Chondrocyte (in vitro differentiated cells): ENCODE measurements around the gene OSBPL2. TPM values are rescaled to one million over a fixed set of nuclear protein-coding genes. Genes with fewer than 3 reads are reported as not detected.

Source experiments
- DNase-seq: peaks from one replicate; pipeline ENCODE4 v3.0.0; 2021; ENCODE audit warnings: mixed read lengths, low spot score
- H3K27ac Mint-ChIP-seq: one replicate; pipeline ENCODE4 v1.8.0; 2021; ENCODE audit warnings: mild to moderate bottlenecking, moderate library complexity, mixed read lengths; ENCODE audit not compliant: unreplicated experiment
- H3K27me3 Mint-ChIP-seq: 2 replicates; pipeline ENCODE4 v1.8.0; 2021; ENCODE audit warnings: low read depth, mixed read lengths
- H3K36me3 Mint-ChIP-seq: 2 replicates; pipeline ENCODE4 v1.8.0; 2021; ENCODE audit warnings: low read depth, mixed read lengths
- H3K4me1 Mint-ChIP-seq: 2 replicates; pipeline ENCODE4 v1.8.0; 2021; ENCODE audit warnings: low read depth, mild to moderate bottlenecking, mixed read lengths
- H3K4me3 Mint-ChIP-seq: one replicate; pipeline ENCODE4 v1.8.0; 2021; ENCODE audit warnings: mild to moderate bottlenecking, moderate library complexity, mixed read lengths; ENCODE audit not compliant: unreplicated experiment
- H3K9me3 Mint-ChIP-seq: 2 replicates; pipeline ENCODE4 v1.8.0; 2021; ENCODE audit warnings: low read depth, mixed read lengths
- CTCF ChIP-seq: fragments of 200-600 bp; sonication (generic); IDR thresholded peaks from 2 replicates; pipeline ENCODE4 v1.5.0; 2021; ENCODE audit warnings: antibody characterized with exemption, mild to moderate bottlenecking, moderate library complexity
- total RNA-seq: library from RNA; stranded (reverse); gene quantifications from 3 replicates; pipeline ENCODE4 v1.2.1, GENCODE V29; 2021

Gene OSBPL2
- total RNA-seq, 1 donor from 2014 or later: 48.3 TPM

DNA sequence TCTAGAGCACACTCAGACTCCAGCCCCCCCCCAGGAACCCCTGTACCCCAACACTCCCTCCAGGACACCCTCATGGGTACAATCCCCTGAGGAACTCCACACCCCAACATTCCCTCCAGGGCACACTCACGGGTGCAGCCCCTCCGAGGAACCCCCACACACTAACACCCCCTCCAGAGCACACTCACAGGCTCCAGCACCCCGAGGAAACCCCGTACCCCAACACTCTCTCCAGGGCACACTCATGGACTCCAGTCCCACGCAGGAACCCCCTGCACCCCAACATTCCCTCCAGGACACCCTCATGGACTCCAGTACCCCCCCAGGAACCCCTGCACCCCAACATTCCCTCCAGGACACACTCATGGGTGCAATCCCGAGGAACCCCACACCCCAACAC lies 97.2 kb downstream of the OSBPL2 start:
- Mint-ChIP-seq H3K4me3 (no peak overlapping the region), H3K9me3 (no peaks in the 10 kb centered on the region), H3K27ac (no peak overlapping the region), H3K4me1 (no peaks in the 10 kb centered on the region), H3K27me3 (no peaks in the 10 kb centered on the region), H3K36me3 (peaks cover 23% of the 10 kb centered on the region)
- TF ChIP-seq CTCF: no peak
- DNase-seq: no peak

DNA sequence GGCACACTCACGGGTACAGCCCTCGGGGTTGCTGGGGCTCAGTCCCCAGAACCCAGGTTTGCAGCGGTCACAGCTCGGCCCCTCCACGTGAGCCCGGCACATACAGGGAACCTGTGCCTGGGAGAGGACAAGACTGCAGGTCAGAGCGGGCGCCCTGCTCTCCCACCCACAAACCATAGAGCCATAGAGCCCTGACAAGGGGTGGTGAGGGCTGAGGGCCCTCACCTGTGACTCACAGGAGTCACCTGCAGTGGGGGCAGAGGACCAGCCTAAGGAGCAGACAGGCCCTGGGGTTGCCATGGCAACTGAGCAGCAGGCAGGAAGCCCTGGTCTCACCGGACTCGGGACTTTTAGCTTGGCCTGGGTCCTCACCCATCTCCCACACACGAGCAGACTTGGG lies 98.0 kb downstream of the OSBPL2 start:
- Mint-ChIP-seq H3K27ac (no peak overlapping the region), H3K9me3 (no peaks in the 10 kb centered on the region), H3K4me1 (no peaks in the 10 kb centered on the region), H3K4me3 (no peak overlapping the region), H3K27me3 (no peaks in the 10 kb centered on the region), H3K36me3 (peaks cover 26% of the 10 kb centered on the region)
- DNase-seq: no peak
- TF ChIP-seq CTCF: no peak

DNA sequence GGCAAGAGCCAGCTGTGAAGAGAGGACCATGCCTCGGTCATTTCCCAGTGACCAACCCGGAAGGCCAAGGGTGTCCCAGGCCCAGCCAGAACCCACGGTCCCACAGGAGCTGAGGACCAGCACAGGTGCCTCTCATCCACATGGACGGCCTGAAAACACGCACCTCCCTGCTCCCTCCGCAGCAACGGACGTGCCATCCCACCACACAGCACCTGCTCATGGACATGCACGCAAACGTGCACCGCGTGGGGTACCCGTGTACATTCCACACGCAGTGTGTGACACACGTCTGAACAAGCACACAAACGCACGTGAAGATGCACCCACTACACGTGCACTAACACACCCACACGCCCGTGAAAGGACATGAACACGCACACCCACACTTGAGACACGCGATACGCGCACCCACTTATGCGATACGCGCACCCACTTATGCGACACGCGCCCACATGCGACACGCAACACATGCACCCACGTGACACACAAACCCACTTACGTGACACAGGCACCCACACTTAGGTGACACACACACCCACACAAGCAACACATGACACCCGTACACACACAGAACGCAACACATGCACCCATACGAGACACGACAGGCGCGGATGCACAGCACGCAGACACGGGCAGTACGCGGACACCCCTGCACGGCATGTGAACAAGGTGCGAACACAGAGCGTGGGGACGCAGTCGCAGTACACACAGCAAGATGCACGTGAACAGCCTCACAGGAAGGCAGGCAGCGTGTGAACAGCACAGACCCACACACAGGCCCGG lies 98.6 kb downstream of the OSBPL2 start:
- Mint-ChIP-seq H3K9me3 (no peaks in the 10 kb centered on the region), H3K4me3 (no peak overlapping the region), H3K36me3 (peaks cover 28% of the 10 kb centered on the region), H3K27ac (no peak overlapping the region), H3K27me3 (no peaks in the 10 kb centered on the region), H3K4me1 (no peaks in the 10 kb centered on the region)
- no peak for TF ChIP-seq CTCF
- no peak for DNase-seq

DNA sequence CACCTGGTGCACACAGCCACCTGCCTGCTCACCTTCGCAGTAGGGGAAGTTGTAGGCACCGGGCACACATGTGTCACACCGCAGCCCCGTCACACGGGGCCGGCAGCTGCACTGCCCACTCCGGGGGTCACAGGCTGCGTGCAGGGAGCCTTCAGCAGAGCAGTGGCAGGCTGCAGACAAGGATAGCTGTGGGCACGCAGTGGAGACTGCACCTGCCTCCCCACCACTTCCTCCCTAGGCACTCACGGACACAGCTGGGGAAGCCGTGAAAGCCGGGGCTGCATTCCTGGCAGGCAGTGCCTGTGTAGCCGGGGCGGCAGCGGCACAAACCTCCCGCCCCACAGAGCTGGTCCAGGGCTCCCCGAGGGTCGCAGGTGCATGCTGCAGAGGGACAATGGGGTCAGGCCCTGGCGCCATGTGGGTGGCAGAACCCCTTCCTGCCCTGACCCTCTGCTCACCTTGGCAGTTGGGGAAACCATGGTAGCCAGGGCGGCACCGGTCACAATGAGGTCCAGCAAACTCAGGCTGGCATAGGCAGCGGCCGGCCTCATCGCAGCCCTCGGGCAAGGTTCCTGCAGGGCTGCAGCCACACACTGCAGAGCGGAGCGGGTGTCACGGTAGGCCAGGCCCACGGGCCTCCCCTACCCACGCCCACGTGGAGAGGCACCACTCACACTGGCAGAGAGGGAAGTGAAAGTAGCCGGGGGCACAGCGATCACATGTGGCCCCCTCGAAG lies 99.4 kb downstream of the OSBPL2 start:
- Mint-ChIP-seq H3K4me3 (no peak overlapping the region), H3K4me1 (no peaks in the 10 kb centered on the region), H3K27me3 (no peaks in the 10 kb centered on the region), H3K27ac (no peak overlapping the region), H3K9me3 (no peaks in the 10 kb centered on the region), H3K36me3 (peaks cover 29% of the 10 kb centered on the region)
- no peak for DNase-seq
- TF ChIP-seq CTCF: no peak

GRCh38 chr20:62338294-62338620 lies 99.9 kb downstream of the OSBPL2 start:
- no peak for TF ChIP-seq CTCF
- peaks cover 34% of the 10 kb centered on the region for H3K36me3 Mint-ChIP-seq
- DNase-seq: no peak
- H3K27me3 Mint-ChIP-seq: no peaks in the 10 kb centered on the region
- H3K4me3 Mint-ChIP-seq: no peak overlapping the region
- no peak overlapping the region for H3K27ac Mint-ChIP-seq
- H3K4me1 Mint-ChIP-seq: no peaks in the 10 kb centered on the region
- no peaks in the 10 kb centered on the region for H3K9me3 Mint-ChIP-seq
